ENCODE measurements around the gene BMI1.

DNA sequence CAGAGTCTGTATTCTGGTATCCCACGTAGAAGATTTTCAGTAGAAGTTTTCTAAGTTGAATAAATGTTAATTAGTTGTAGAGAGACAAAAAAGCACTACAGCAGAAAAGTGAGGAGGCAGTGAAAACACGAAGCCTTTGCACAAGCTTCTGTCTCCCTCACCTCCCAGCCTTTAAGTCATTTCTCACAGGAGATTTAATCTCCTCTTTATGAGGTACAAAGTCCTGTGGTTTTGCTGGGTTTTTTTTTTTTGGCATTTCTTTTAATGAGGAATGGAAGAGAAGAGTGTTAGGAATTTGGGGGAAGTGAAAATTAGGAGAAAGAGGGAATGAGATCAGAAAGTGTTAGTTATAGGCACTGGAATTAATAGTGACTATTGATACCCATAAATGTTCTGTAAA is 45.9 kb downstream of the BMI1 start:
- TF ChIP-seq, protein P1, sequence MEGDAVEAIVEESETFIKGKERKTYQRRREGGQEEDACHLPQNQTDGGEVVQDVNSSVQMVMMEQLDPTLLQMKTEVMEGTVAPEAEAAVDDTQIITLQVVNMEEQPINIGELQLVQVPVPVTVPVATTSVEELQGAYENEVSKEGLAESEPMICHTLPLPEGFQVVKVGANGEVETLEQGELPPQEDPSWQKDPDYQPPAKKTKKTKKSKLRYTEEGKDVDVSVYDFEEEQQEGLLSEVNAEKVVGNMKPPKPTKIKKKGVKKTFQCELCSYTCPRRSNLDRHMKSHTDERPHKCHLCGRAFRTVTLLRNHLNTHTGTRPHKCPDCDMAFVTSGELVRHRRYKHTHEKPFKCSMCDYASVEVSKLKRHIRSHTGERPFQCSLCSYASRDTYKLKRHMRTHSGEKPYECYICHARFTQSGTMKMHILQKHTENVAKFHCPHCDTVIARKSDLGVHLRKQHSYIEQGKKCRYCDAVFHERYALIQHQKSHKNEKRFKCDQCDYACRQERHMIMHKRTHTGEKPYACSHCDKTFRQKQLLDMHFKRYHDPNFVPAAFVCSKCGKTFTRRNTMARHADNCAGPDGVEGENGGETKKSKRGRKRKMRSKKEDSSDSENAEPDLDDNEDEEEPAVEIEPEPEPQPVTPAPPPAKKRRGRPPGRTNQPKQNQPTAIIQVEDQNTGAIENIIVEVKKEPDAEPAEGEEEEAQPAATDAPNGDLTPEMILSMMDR (conservative IDR thresholded peaks at IDR 0.05 in 1 of 2, IDR thresholded peaks at IDR 0.05 in 1 of 2; ENCODE audit: low read depth in 1 of 2, low read length in 2 of 2), result no peak
- TF ChIP-seq EZH2 (IDR thresholded peaks at IDR 0.05; ENCODE audit: low read length, missing control alignments), result no peak
